ENCODE data around the gene ITGB7. TPM values are rescaled to one million over a fixed set of nuclear protein-coding genes. Genes with fewer than 3 reads are reported as not detected.

The ITGB7 gene
- total and polyA plus RNA-seq, 10 of the 15 experiments (the other 5 are each of a cell fraction or from before 2014, with no cell fraction given): 54.5 to 487 (median 252) TPM

GRCh38 chr12:53205747-53206419, 1.2 kb downstream of the ITGB7 start (continued):
- 0 out of 3 replicates have a peak, but pooled peaks of 1 of the 2 experiments have one; percentile 0 for TF ChIP-seq EGR1 (IDR thresholded peaks at IDR 0.05; ENCODE audit: borderline replicate concordance in 1 of 2, low read depth in 2 of 2, low read length in 2 of 2)
- TF ChIP-seq SREBF1 (IDR thresholded peaks at IDR 0.05; ENCODE audit: low read length): no peak

GRCh38 chr12:53204351-53204750, 2.7 kb downstream of the ITGB7 start:
- TF ChIP-seq SPI1 (IDR thresholded peaks at IDR 0.05; ENCODE audit: borderline replicate concordance, insufficient read depth, low read depth, low read length) (peak; percentile 67), IKZF1 (conservative IDR thresholded peaks at IDR 0.05) (peak; percentile 55), PKNOX1 (IDR thresholded peaks at IDR 0.05) (no peak), RUNX3 (IDR thresholded peaks at IDR 0.05; ENCODE audit: low read length) (peak; percentile 45; the same call in 1 of the 2 replicates), IKZF2 (IDR thresholded peaks at IDR 0.05) (peak; percentile 48 to 55; a peak in 2 of 4 replicates), CREM (IDR thresholded peaks at IDR 0.05; ENCODE audit: low read depth) (no peak), SMAD5 (IDR thresholded peaks at IDR 0.05; ENCODE audit: low read depth) (no peak), MXI1 (IDR thresholded peaks at IDR 0.05; ENCODE audit: low read depth, low read length) (no peak), ZNF217 (IDR thresholded peaks at IDR 0.05) (peak; percentile 21; the same call in 1 of the 2 replicates), ZNF24 (IDR thresholded peaks at IDR 0.05) (peak; percentile 90)
- Histone ChIP-seq H3K36me3 (ENCODE audit: control insufficient read depth in 2 of 2, insufficient read depth in 2 of 2, low read length in 1 of 2) (peaks cover 3 to 7% of the 10 kb centered on the region in 2 experiments), H4K20me1 (ENCODE audit: control insufficient read depth, insufficient read depth) (no peaks in the 10 kb centered on the region), H3K79me2 (ENCODE audit: control insufficient read depth, insufficient read depth, low read length) (peaks cover 77% of the 10 kb centered on the region), H3K27me3 (replicated peaks in 1 of 2; ENCODE audit: control insufficient read depth in 2 of 2, insufficient read depth in 2 of 2, low read length in 1 of 2) (no peaks in the 10 kb centered on the region), H3K4me2 (ENCODE audit: control insufficient read depth, insufficient read depth) (peak overlapping the region; percentile 84), H3K27ac (ENCODE audit: control insufficient read depth, insufficient read depth) (peak overlapping the region; percentile 50), H2AFZ (ENCODE audit: control insufficient read depth, low read depth, low read length) (no peak overlapping the region), H3K4me3 (peak overlapping the region; percentile 90), H3K4me1 (ENCODE audit: control insufficient read depth, insufficient read depth, low read length) (peaks cover 54% of the 10 kb centered on the region), H3K9me3 (replicated peaks; ENCODE audit: control insufficient read depth, insufficient read depth, low read length) (no peaks in the 10 kb centered on the region), H3K9ac (ENCODE audit: control insufficient read depth, insufficient read depth, low read length) (0 out of 2 replicates have a peak overlapping the region, but pooled peaks have one; percentile 12)
- FAIRE-seq (no peak), ATAC-seq (no peak), DNase-seq (ENCODE audit: low read depth, low spot score) (no peak)
- POLR2A ChIA-PET: interaction anchor here (0.7 to 1.1 kb wide), 5 partner anchors 13 to 102 kb away, joined by 3 to 7 read pairs (median 4); no protein-coding TSS in a partner anchor
- SMC1A ChIA-PET (ENCODE audit: uncharacterized antibody, unreplicated experiment): interaction anchor here (1.1 to 16.4 kb wide), 6 partner anchors 10 to 140 kb away, joined by 3 to 155 read pairs (median 7); partner anchors contain the start of genes CSAD, ESPL1 and ZNF740
- intact Hi-C loops (cut with micrococcal nuclease; ENCODE audit: unreplicated experiment): no loop called here
- no CpG with 5 or more reads among the region's 1 CpG for WGBS (ENCODE audit: insufficient coverage, insufficient replicate concordance, low lambda C conversion rate, missing lambda C conversion rate)
- in situ Hi-C loops (cut with MboI): no loop called here
- CTCF ChIA-PET: interaction anchor here (2.1 to 14.2 kb wide), 3 partner anchors 6 to 46 kb away, joined by 9 to 188 read pairs (median 78); partner anchors contain the start of gene ITGB7
- RAD21 ChIA-PET (ENCODE audit: unreplicated experiment): interaction anchor here (1.1 to 4.8 kb wide), 4 partner anchors 16 to 117 kb away, joined by 3 to 23 read pairs (median 6); partner anchors contain the start of gene AAAS
- BruUV-seq (replicated peaks): no TSS peak

Measured in GM12878 (cell line).